Measurements from ENCODE around the gene RXRG. TPM values are rescaled to one million over a fixed set of nuclear protein-coding genes. Genes with fewer than 3 reads are reported as not detected.
A peak's percentile ranks its signal among the peaks of the same experiment; 100 is the strongest.

RXRG gene
- total and polyA plus RNA-seq, 7 donors = 2.8 to 45.9 (median 12.8) TPM

- no peaks in the 10 kb centered on the region for H3K9me3 ChIP-seq
- peaks cover 7% of the 10 kb centered on the region for H3K4me1 ChIP-seq
- ATAC-seq (peak in 3 of 4 donors; percentile 40 to 84 (median 77)), DNase-seq (no peak)
- intact Hi-C loops (cut with DNase I) = no loop called here
- TF ChIP-seq, protein P1, sequence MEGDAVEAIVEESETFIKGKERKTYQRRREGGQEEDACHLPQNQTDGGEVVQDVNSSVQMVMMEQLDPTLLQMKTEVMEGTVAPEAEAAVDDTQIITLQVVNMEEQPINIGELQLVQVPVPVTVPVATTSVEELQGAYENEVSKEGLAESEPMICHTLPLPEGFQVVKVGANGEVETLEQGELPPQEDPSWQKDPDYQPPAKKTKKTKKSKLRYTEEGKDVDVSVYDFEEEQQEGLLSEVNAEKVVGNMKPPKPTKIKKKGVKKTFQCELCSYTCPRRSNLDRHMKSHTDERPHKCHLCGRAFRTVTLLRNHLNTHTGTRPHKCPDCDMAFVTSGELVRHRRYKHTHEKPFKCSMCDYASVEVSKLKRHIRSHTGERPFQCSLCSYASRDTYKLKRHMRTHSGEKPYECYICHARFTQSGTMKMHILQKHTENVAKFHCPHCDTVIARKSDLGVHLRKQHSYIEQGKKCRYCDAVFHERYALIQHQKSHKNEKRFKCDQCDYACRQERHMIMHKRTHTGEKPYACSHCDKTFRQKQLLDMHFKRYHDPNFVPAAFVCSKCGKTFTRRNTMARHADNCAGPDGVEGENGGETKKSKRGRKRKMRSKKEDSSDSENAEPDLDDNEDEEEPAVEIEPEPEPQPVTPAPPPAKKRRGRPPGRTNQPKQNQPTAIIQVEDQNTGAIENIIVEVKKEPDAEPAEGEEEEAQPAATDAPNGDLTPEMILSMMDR (IDR thresholded peaks at IDR 0.05) = no peak
- no peak overlapping the region for H3K27ac ChIP-seq
- H3K36me3 ChIP-seq (ENCODE audit: insufficient read depth in 1 of 2, low read depth in 1 of 2) = no peaks in the 10 kb centered on the region
- 18 to 27% (median 26%) methylated on average over 2 of the region's 2 CpGs for WGBS, 3 donors
- no peak overlapping the region for H3K4me3 ChIP-seq
- no peaks in the 10 kb centered on the region for H3K27me3 ChIP-seq (ENCODE audit: insufficient read depth in 3 of 3, low read length in 2 of 3)
Observed at GRCh38 chr1:165452336-165453130, 7.6 kb upstream of the RXRG start.

DNA sequence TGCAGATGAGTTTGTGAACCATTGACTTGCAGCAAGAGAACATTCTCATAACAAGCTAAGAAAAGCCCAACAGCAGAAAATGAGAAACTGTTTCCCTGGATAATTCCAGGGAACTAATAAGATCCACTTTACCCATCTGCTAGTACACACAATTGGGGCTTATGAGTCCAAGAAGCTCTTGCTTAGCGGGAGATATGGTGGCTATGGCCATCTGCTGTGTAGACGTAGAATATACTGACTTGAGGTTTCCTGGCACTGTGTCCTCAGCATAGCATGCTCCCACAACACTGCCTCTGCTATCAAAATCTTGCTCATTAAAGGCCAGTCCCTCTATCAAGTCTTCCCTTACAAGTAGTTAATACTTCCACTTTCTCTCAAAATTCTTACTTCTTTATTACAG, 6.8 kb upstream of the RXRG start:
- Histone ChIP-seq H3K27ac (no peak overlapping the region), H3K27me3 (ENCODE audit: insufficient read depth in 3 of 3, low read length in 2 of 3) (no peaks in the 10 kb centered on the region), H3K9me3 (no peaks in the 10 kb centered on the region), H3K36me3 (ENCODE audit: insufficient read depth in 1 of 2, low read depth in 1 of 2) (no peaks in the 10 kb centered on the region), H3K4me3 (no peak overlapping the region), H3K4me1 (peaks cover 7% of the 10 kb centered on the region)
- 54 to 78% (median 74%) methylated on average over 2 of the region's 2 CpGs for WGBS, 3 donors
- intact Hi-C loops (cut with DNase I) = no loop called here
- TF ChIP-seq, protein P1 (IDR thresholded peaks at IDR 0.05) = no peak
- ATAC-seq (no peak), DNase-seq (no peak)

DNA sequence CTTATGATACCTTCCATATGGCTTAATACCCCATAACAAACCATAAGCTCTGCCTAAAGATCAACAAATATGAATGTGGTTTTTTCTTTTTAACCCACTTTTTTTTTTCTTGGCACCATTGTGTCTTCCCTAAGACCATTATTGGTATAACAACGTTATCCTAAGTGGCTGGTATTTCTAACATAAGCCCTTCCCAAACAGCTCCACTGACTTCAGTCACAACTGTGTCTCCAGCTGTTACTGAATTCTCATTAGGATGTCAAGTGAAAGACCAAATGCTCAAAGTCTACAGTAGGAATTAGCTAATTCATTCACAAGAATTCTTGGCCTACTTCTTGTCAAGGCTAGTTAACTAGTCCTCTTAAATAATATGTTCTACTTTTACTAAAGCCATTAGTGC, 4.2 kb upstream of the RXRG start:
- WGBS, 3 donors = 17 to 42% (median 28%) methylated on average over 1 of the region's 1 CpG
- intact Hi-C loops (cut with DNase I) = loop anchor here (5.0 kb wide), 2 partner anchors 48 to 93 kb away; partner anchors contain the start of gene LRRC52 (in 1 of the 2)

DNA sequence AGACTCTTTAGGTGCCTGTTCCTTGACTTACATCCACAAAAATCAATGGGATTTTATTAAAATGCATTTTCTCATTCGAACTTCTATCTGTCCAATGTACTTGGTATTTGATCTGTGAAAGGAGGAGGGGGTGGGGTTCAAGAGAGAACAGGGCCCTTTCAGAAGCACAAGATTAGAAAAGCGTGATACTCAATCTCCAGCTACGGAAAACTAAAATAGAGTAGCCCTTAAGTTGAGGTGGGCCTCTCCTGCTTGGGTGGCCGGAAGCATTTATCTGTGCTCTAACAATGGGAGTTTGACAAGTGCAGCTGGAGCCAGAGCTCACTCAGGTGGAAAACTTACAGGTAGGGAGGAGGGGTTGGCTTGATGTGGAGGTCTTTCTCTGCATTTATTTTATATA, 462 bp upstream of the RXRG start:
- DNase-seq = no peak
- Histone ChIP-seq H3K36me3 (ENCODE audit: insufficient read depth in 1 of 2, low read depth in 1 of 2) (no peaks in the 10 kb centered on the region), H3K4me3 (peak overlapping the region; percentile 70), H3K9me3 (no peaks in the 10 kb centered on the region), H3K27me3 (ENCODE audit: insufficient read depth in 3 of 3, low read length in 2 of 3) (peaks cover 0 to 4% (median 0%) of the 10 kb centered on the region in 3 donors), H3K27ac (peak overlapping the region; percentile 80), H3K4me1 (peaks cover 18% of the 10 kb centered on the region)
- intact Hi-C loops (cut with DNase I) = loop anchor here (5.0 kb wide), 2 partner anchors 52 to 97 kb away; partner anchors contain the start of gene LRRC52 (in 1 of the 2)
- TF ChIP-seq, protein P1 (IDR thresholded peaks at IDR 0.05) = no peak
- no peak for ATAC-seq
- WGBS, 3 donors = 58 to 72% (median 68%) methylated on average over 4 of the region's 4 CpGs

More for the DNA sequence above, 4.2 kb upstream of the RXRG start:
- H3K27me3 ChIP-seq (ENCODE audit: insufficient read depth in 3 of 3, low read length in 2 of 3) = peaks cover 0 to 4% (median 0%) of the 10 kb centered on the region in 3 donors
- H3K4me1 ChIP-seq = peaks cover 7% of the 10 kb centered on the region
- H3K9me3 ChIP-seq = no peaks in the 10 kb centered on the region
- TF ChIP-seq, protein P1 (IDR thresholded peaks at IDR 0.05) = no peak
- ATAC-seq = no peak
- no peak overlapping the region for H3K27ac ChIP-seq
- no peak overlapping the region for H3K4me3 ChIP-seq
- H3K36me3 ChIP-seq (ENCODE audit: insufficient read depth in 1 of 2, low read depth in 1 of 2) = no peaks in the 10 kb centered on the region
- no peak for DNase-seq
